Measurements from ENCODE around the gene OR5B17. TPM values are rescaled to one million over a fixed set of nuclear protein-coding genes. Genes with fewer than 3 reads are reported as not detected.

Gene OR5B17
- total RNA-seq, 2 donors from 2014 or later: not detected

DNA sequence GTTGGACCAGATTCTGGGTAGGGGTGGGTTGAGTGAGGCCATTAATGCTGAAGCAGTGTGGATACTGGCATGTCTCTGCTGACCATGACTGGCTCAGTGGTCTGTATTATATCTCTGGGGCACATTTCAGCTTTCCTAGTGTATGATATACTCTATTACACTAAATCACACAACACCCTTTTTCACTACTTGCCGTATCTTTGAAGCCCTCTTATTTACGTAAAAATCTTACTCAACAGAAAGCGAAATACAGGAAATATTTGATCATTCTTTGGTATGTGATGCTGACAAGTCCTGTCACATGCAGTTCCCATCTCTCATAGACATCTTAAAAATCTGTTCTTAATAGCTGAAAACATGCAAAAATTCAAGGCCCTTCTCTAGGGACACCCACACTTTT, 40.3 kb downstream of the OR5B17 start:
- no peak overlapping the region for H3K4me3 ChIP-seq
- no peaks in the 10 kb centered on the region for H3K9me3 ChIP-seq
- H3K27me3 ChIP-seq: no peaks in the 10 kb centered on the region
- no peaks in the 10 kb centered on the region for H3K4me1 ChIP-seq
- TF ChIP-seq, protein P1, sequence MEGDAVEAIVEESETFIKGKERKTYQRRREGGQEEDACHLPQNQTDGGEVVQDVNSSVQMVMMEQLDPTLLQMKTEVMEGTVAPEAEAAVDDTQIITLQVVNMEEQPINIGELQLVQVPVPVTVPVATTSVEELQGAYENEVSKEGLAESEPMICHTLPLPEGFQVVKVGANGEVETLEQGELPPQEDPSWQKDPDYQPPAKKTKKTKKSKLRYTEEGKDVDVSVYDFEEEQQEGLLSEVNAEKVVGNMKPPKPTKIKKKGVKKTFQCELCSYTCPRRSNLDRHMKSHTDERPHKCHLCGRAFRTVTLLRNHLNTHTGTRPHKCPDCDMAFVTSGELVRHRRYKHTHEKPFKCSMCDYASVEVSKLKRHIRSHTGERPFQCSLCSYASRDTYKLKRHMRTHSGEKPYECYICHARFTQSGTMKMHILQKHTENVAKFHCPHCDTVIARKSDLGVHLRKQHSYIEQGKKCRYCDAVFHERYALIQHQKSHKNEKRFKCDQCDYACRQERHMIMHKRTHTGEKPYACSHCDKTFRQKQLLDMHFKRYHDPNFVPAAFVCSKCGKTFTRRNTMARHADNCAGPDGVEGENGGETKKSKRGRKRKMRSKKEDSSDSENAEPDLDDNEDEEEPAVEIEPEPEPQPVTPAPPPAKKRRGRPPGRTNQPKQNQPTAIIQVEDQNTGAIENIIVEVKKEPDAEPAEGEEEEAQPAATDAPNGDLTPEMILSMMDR (IDR thresholded peaks at IDR 0.05): no peak
- no peaks in the 10 kb centered on the region for H3K36me3 ChIP-seq
- no peak overlapping the region for H3K27ac ChIP-seq
- no peak for DNase-seq (ENCODE audit: low spot score)

DNA sequence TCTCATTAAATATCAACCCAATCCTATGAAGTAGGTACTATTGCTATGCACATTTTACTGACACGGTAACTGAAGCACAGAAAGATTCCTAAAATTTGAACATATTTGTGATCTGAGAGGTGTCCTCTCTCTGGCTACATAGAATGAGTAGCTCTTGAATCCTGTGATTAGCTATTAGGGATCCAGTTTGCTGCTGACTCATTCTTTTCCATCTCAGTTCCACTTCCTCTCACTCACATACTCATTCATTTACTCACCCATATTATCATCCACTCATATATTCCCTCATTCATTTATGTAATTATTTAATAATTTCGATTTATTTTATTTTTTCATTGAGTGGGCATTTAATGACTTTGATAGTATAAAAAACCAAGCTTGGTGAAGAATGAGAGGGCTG, 42.7 kb downstream of the OR5B17 start:
- TF ChIP-seq, protein P1 (IDR thresholded peaks at IDR 0.05): no peak
- H3K27ac ChIP-seq: no peak overlapping the region
- no peak for DNase-seq (ENCODE audit: low spot score)

More for the DNA sequence above, 42.7 kb downstream of the OR5B17 start:
- H3K27me3 ChIP-seq: no peaks in the 10 kb centered on the region
- no peaks in the 10 kb centered on the region for H3K36me3 ChIP-seq
- H3K4me1 ChIP-seq: no peaks in the 10 kb centered on the region
- H3K4me3 ChIP-seq: no peak overlapping the region
- no peaks in the 10 kb centered on the region for H3K9me3 ChIP-seq

Other genes starting within 250 kb of the OR5B17 start
- not detected for gene OR9I1, start 233.5 kb downstream of the OR5B17 start, total RNA-seq
- gene OR9Q2, start 170.0 kb downstream of the OR5B17 start, total RNA-seq: not detected
- not detected for gene OR1S2, start 154.9 kb downstream of the OR5B17 start, total RNA-seq
- gene OR1S1, start 146.3 kb downstream of the OR5B17 start, total RNA-seq: not detected
- gene OR10Q1, start 130.2 kb downstream of the OR5B17 start, total RNA-seq: not detected
- not detected for gene OR10W1, start 90.8 kb downstream of the OR5B17 start, total RNA-seq
- not detected for gene OR5B3, start 47.8 kb upstream of the OR5B17 start, total RNA-seq
- not detected for gene OR5B2, start 69.1 kb upstream of the OR5B17 start, total RNA-seq
- not detected for gene OR5B12, start 83.2 kb upstream of the OR5B17 start, total RNA-seq
- gene OR5B21, start 149.0 kb upstream of the OR5B17 start, total RNA-seq: not detected
- gene LPXN, start 216.8 kb upstream of the OR5B17 start, total RNA-seq: 1 to 10 TPM; 2.8 to 5.5 TPM
- 10 to 100 TPM; 50.5 to 52.4 TPM for gene ZFP91, start 220.0 kb upstream of the OR5B17 start, total RNA-seq